SU-DHL-6 (cell line): Measurements from ENCODE around the gene KCNE4.

Source experiments
- CTCF ChIP-seq: fragments of 200-600 bp; sonication (generic); IDR thresholded peaks from one replicate; pipeline ENCODE4 v1.5.1; 2017; ENCODE audit warnings: antibody characterized with exemption, mild to moderate bottlenecking, low read length, moderate library complexity; ENCODE audit not compliant: insufficient read depth, poor library complexity, severe bottlenecking
- EZH2phosphoT487 ChIP-seq: fragments of 200-600 bp; sonication (generic), shearing (Covaris generic); conservative IDR thresholded peaks from 2 replicates; pipeline ENCODE4 v1.6.1; 2018; ENCODE audit warnings: mild to moderate bottlenecking, antibody characterized with exemption, low read length, moderate library complexity, mixed read lengths

DNA sequence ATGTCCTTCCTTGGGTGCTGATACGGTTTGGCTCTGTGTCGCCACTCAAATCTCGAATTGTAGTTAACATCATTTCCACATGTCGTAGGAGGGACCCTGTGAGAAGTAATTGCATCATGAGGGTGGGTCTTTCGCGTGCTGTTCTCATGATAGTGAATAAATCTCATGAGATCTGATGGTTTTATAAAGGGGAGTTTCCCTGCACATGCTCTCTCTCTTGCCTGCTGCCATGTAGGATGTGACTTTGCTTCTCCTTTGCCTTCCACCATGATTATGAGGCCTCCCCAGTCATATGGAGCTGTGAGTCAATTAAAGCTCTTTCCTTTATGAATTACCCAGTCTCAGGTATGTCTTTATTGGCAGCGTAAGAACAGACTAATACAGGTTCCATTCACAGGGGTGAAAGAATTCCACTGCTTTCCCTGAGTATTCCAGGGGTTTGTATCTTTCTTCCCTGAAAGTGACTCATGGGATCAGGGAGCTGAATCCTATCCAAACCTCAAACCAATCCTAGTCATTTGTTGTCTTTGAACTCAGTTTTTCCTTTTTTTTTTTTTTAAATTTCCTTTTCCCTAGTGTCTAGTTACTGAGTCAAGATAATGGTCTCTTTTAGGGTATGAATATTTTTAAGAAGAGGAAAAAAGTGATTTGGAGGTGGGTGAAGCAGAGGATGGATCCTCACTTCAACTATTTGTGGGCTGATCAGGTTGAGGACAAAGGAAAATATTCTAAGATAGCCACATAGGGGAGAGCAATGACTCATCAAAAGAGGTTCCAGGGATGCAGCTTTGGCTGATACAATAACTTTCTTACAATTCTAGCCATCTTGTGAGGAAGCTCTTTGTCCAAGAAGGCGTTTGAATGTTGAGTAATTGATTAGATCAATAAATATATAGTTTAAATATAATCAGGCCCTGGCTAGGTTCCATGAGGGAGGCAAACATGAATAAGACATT is 19.5 kb upstream of the KCNE4 start:
- TF ChIP-seq CTCF (no peak), EZH2phosphoT487 (no peak)
